HCT116 (cell line): ENCODE measurements around the gene ACSF2. TPM values are rescaled to one million over a fixed set of nuclear protein-coding genes. Genes with fewer than 3 reads are reported as not detected.

Experiments used
- ATAC-seq: fragments of 200-7000 bp; cut with Tn5 transposase; 2 replicates; pipeline ENCODE4 v1.9.1; 2020; ENCODE audit warnings: mild to moderate bottlenecking, moderate library complexity
- BruUV-seq: library from RNA; stranded (reverse); fragments of 400-500 nt; replicated peaks from 2 replicates; lab custom pipeline; 2021; lab: Mats Ljungman, UMichigan
- CTCF ChIA-PET: fragments of 300-600 bp; sonication (Branson Sonifier 250); formaldehyde crosslinking; loops from one replicate; lab custom pipeline; 2021; ENCODE audit warnings: antibody characterized with exemption; lab: Charles Lee
- POLR2A ChIA-PET: fragments of 300-600, 350-600 bp; sonication (Branson Sonifier 250); formaldehyde crosslinking; loops from one replicate; lab custom pipeline; 2021; ENCODE audit warnings: antibody characterized with exemption; lab: Charles Lee
- RAD21 ChIA-PET, 2 experiments: fragments of 300-600 bp; sonication (Branson Sonifier 250); formaldehyde crosslinking; loops; one replicate each; lab custom pipeline; 2023; ENCODE audit warnings: low total read pairs in 2 of 2; ENCODE audit not compliant: uncharacterized antibody in 2 of 2, unreplicated experiment in 2 of 2, low non-redundant PET in 1 of 2; lab: Charles Lee
- DNase-seq: peaks from one replicate; pipeline ENCODE4 v3.0.0-alpha.2; 2010; ENCODE audit warnings: low read depth, low spot score
- H2AFZ ChIP-seq: fragments of 200-600 bp; shearing (Covaris generic), sonication (generic); 2 replicates; pipeline ENCODE4 v1.6.1; 2017; ENCODE audit warnings: low read depth, mixed run types, mixed read lengths, antibody characterized with exemption, low read length; ENCODE audit not compliant: poor library complexity, severe bottlenecking
- H3K27ac ChIP-seq: 2 replicates; pipeline ENCODE4 v1.5.1; 2012; ENCODE audit warnings: low read depth, low read length
- H3K27me3 ChIP-seq: fragments of 200-600 bp; sonication (generic); 2 replicates; pipeline ENCODE4 v1.6.1; 2016; ENCODE audit warnings: mixed run types, low read length, mixed read lengths; ENCODE audit not compliant: insufficient read depth
- H3K36me3 ChIP-seq, 2 experiments: fragments of 200-500 bp in 1 of 2; fragments of 200-600 bp in 1 of 2; sonication (Bioruptor generic) in 1 of 2; sonication (generic) in 1 of 2; 2 replicates each; pipeline versions ENCODE4 v1.5.1 to v1.6.1; 2014 to 2016; ENCODE audit warnings: low read length in 2 of 2, inconsistent platforms in 1 of 2, mixed read lengths in 1 of 2, mixed run types in 1 of 2; ENCODE audit not compliant: insufficient read depth in 2 of 2, control insufficient read depth in 1 of 2
- H3K4me1 ChIP-seq, 2 experiments: fragments of 200-600 bp in 1 of 2; sonication (generic) in 1 of 2; 2 replicates each; pipeline versions ENCODE4 v1.5.1 to v1.6.1; 2012 to 2017; ENCODE audit warnings: low read length in 2 of 2, inconsistent platforms in 1 of 2, mild to moderate bottlenecking in 1 of 2, mixed read lengths in 1 of 2, mixed run types in 1 of 2, moderate library complexity in 1 of 2; ENCODE audit not compliant: insufficient read depth in 2 of 2, control insufficient read depth in 1 of 2
- H3K4me2 ChIP-seq: fragments of 200-600 bp; sonication (generic); 2 replicates; pipeline ENCODE4 v1.6.1; 2017; ENCODE audit warnings: mixed run types, low read length, mixed read lengths
- H3K4me3 ChIP-seq, 2 experiments: fragments of 200-600 bp in 1 of 2; sonication (generic) in 1 of 2; replicated peaks in 1 of 2; 2 replicates each; pipeline ENCODE4 v1.5.1; 2011 to 2016; ENCODE audit warnings: low read length in 2 of 2, control low read depth in 1 of 2, low read depth in 1 of 2, mild to moderate bottlenecking in 1 of 2, mixed read lengths in 1 of 2, mixed run types in 1 of 2
- H3K79me2 ChIP-seq: fragments of 200-600 bp; sonication (generic); 2 replicates; pipeline ENCODE4 v1.6.1; 2017; ENCODE audit warnings: mild to moderate bottlenecking, mixed run types, low read length, moderate library complexity, mixed read lengths; ENCODE audit not compliant: insufficient read depth
- H3K9ac ChIP-seq: fragments of 200-600 bp; sonication (generic); 2 replicates; pipeline ENCODE4 v1.6.1; 2016; ENCODE audit warnings: low read length, mixed read lengths
- H3K9me2 ChIP-seq: fragments of 200-600 bp; sonication (generic), shearing (Covaris generic); 2 replicates; pipeline ENCODE4 v1.6.1; 2017; ENCODE audit warnings: mixed run types, mild to moderate bottlenecking, moderate library complexity; ENCODE audit not compliant: insufficient read depth
- H3K9me3 ChIP-seq, 2 experiments: fragments of 200-500 bp in 1 of 2; fragments of 200-600 bp in 1 of 2; sonication (Bioruptor generic) in 1 of 2; sonication (generic) in 1 of 2; 2 replicates each; pipeline ENCODE4 v1.6.1; 2014 to 2017; ENCODE audit warnings: low read length in 2 of 2, mixed read lengths in 2 of 2, inconsistent platforms in 1 of 2, low read depth in 1 of 2, mild to moderate bottlenecking in 1 of 2, mixed run types in 1 of 2, moderate library complexity in 1 of 2; ENCODE audit not compliant: control insufficient read depth in 1 of 2, insufficient read depth in 1 of 2
- H4K20me1 ChIP-seq: fragments of 200-600 bp; sonication (generic), shearing (Covaris generic); 2 replicates; pipeline ENCODE4 v1.6.1; 2017; ENCODE audit warnings: mixed run types, mild to moderate bottlenecking, moderate library complexity; ENCODE audit not compliant: insufficient read depth
- CEBPB ChIP-seq: IDR thresholded peaks from 2 replicates; pipeline ENCODE4 v1.6.1; 2012; ENCODE audit warnings: low read depth
- EGR1 ChIP-seq: IDR thresholded peaks from 2 replicates; pipeline ENCODE4 v1.6.1; 2012; ENCODE audit warnings: low read depth
- ELF1 ChIP-seq: IDR thresholded peaks from 2 replicates; pipeline ENCODE4 v1.6.1; 2012; ENCODE audit warnings: low read depth, borderline replicate concordance
- EZH2 ChIP-seq: fragments of 200-600 bp; sonication (generic); IDR thresholded peaks from 2 replicates; pipeline ENCODE4 v1.6.1; 2017; ENCODE audit warnings: antibody characterized with exemption, mixed run types
- POLR2A ChIP-seq: IDR thresholded peaks from 2 replicates; pipeline ENCODE4 v1.7.0; 2011; ENCODE audit warnings: borderline replicate concordance; ENCODE audit not compliant: insufficient read depth, insufficient read length; ENCODE audit errors: extremely low read depth
- SP1 ChIP-seq: IDR thresholded peaks from 2 replicates; pipeline ENCODE4 v1.6.1; 2012; ENCODE audit warnings: low read depth
- TCF7L2 ChIP-seq: IDR thresholded peaks from 2 replicates; pipeline ENCODE4 v1.7.0; 2011; ENCODE audit warnings: borderline replicate concordance, inconsistent platforms; ENCODE audit not compliant: insufficient read depth, insufficient read length; ENCODE audit errors: extremely low read depth
- YY1 ChIP-seq: IDR thresholded peaks from 2 replicates; pipeline ENCODE4 v1.6.1; 2011; ENCODE audit warnings: low read length, low read depth, moderate library complexity, mild to moderate bottlenecking; ENCODE audit not compliant: insufficient replicate concordance; ENCODE audit errors: extremely low read depth
- ZFX ChIP-seq: fragments of 450-650 bp; IDR thresholded peaks from 2 replicates; pipeline ENCODE4 v1.6.1; 2017
- ZNF274 ChIP-seq: fragments of 200-500 bp; sonication (Bioruptor generic); IDR thresholded peaks from 2 replicates; pipeline ENCODE4 v1.6.1; 2014; ENCODE audit warnings: mild to moderate bottlenecking, low read depth, low read length, inconsistent platforms
- intact Hi-C: fragments of 100-400 bp; cut with micrococcal nuclease; formaldehyde crosslinking; loops from 2 replicates; pipeline ENCODE4 v1.10.0; 2022
- total RNA-seq: library from RNA; stranded (reverse); gene quantifications from one replicate; pipeline ENCODE4 v1.2.1, GENCODE V29; 2021; ENCODE audit not compliant: unreplicated experiment
- TF ChIP-seq, protein P1 (sequence below), 3 experiments: fragments of 200-600 bp in 1 of 3; sonication (generic) in 1 of 3; IDR thresholded peaks in 2 of 3; conservative IDR thresholded peaks in 1 of 3; 2 replicates each; pipeline ENCODE4 v1.5.1; 2012 to 2017; ENCODE audit warnings: low read depth in 2 of 3, low read length in 2 of 3, antibody characterized with exemption in 1 of 3, borderline replicate concordance in 1 of 3, control low read depth in 1 of 3, mild to moderate bottlenecking in 1 of 3, mixed read lengths in 1 of 3, mixed run types in 1 of 3, moderate library complexity in 1 of 3; ENCODE audit not compliant: insufficient read depth in 1 of 3
- TF ChIP-seq, protein P2 (sequence below): IDR thresholded peaks from 2 replicates; pipeline ENCODE4 v1.6.1; 2012
- TF ChIP-seq, protein P3 (sequence below): IDR thresholded peaks from 2 replicates; pipeline ENCODE4 v1.6.1; 2012
- TF ChIP-seq, protein P4 (sequence below): IDR thresholded peaks from 2 replicates; pipeline ENCODE4 v1.6.1; 2012; ENCODE audit warnings: low read depth

The ACSF2 gene
- total RNA-seq, 1 experiment from 2014 or later = 52.4 TPM

DNA sequence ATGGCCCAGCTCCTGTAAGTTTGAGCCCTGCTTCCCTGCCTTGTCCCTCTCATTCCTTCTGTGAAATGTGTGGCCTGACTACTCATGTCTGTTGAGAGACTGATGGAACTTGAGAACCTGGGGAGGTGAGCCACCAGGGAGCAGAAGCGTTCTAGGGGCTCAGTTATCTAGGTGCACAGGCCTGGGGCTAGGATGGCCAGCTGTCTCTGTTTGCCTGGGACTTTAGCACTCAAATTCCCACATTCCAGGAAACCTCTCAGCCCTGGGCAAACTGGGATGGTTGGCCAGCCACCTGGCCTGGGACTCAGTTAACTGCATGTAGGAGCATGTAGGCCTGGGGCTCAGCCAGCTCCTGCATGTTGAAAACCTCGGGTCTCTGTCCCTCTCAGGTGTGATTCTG, 97.2 kb downstream of the ACSF2 start:
- POLR2A ChIA-PET = no interaction called here
- intact Hi-C loops = no loop called here

More for the DNA sequence above, 97.2 kb downstream of the ACSF2 start:
- Histone ChIP-seq H3K4me3 (no peak overlapping the region), H3K4me1 (no peaks in the 10 kb centered on the region; a peak in 1 of 4 replicates), H3K27me3 (no peaks in the 10 kb centered on the region), H3K27ac (no peak overlapping the region), H4K20me1 (no peaks in the 10 kb centered on the region), H3K4me2 (no peak overlapping the region), H2AFZ (no peak overlapping the region), H3K9ac (no peak overlapping the region), H3K36me3 (no peaks in the 10 kb centered on the region), H3K9me2 (no peaks in the 10 kb centered on the region), H3K79me2 (no peaks in the 10 kb centered on the region)
- DNase-seq (no peak), ATAC-seq (no peak; the same call in 1 of the 2 replicates)
- no TSS peak for BruUV-seq
- CTCF ChIA-PET = no interaction called here
- no peak for TF ChIP-seq ELF1
- no peak for TF ChIP-seq POLR2A
- TF ChIP-seq ZNF274 = no peak
- no peak for TF ChIP-seq TCF7L2
- TF ChIP-seq CEBPB = no peak
- TF ChIP-seq, protein P1, sequence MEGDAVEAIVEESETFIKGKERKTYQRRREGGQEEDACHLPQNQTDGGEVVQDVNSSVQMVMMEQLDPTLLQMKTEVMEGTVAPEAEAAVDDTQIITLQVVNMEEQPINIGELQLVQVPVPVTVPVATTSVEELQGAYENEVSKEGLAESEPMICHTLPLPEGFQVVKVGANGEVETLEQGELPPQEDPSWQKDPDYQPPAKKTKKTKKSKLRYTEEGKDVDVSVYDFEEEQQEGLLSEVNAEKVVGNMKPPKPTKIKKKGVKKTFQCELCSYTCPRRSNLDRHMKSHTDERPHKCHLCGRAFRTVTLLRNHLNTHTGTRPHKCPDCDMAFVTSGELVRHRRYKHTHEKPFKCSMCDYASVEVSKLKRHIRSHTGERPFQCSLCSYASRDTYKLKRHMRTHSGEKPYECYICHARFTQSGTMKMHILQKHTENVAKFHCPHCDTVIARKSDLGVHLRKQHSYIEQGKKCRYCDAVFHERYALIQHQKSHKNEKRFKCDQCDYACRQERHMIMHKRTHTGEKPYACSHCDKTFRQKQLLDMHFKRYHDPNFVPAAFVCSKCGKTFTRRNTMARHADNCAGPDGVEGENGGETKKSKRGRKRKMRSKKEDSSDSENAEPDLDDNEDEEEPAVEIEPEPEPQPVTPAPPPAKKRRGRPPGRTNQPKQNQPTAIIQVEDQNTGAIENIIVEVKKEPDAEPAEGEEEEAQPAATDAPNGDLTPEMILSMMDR (IDR thresholded peaks at IDR 0.05 in 2 of 3, conservative IDR thresholded peaks at IDR 0.05 in 1 of 3; ENCODE audit: borderline replicate concordance in 1 of 3, insufficient read depth in 1 of 3, low read depth in 2 of 3, low read length in 2 of 3) = no peak
- TF ChIP-seq, protein P2, sequence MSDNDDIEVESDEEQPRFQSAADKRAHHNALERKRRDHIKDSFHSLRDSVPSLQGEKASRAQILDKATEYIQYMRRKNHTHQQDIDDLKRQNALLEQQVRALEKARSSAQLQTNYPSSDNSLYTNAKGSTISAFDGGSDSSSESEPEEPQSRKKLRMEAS = no peak
- no peak for TF ChIP-seq ZFX
- TF ChIP-seq, protein P3, sequence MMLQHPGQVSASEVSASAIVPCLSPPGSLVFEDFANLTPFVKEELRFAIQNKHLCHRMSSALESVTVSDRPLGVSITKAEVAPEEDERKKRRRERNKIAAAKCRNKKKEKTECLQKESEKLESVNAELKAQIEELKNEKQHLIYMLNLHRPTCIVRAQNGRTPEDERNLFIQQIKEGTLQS = no peak
- no peak for TF ChIP-seq EGR1
- TF ChIP-seq YY1 = no peak
- no peak for TF ChIP-seq SP1
- TF ChIP-seq EZH2 = no peak
- TF ChIP-seq, protein P4, sequence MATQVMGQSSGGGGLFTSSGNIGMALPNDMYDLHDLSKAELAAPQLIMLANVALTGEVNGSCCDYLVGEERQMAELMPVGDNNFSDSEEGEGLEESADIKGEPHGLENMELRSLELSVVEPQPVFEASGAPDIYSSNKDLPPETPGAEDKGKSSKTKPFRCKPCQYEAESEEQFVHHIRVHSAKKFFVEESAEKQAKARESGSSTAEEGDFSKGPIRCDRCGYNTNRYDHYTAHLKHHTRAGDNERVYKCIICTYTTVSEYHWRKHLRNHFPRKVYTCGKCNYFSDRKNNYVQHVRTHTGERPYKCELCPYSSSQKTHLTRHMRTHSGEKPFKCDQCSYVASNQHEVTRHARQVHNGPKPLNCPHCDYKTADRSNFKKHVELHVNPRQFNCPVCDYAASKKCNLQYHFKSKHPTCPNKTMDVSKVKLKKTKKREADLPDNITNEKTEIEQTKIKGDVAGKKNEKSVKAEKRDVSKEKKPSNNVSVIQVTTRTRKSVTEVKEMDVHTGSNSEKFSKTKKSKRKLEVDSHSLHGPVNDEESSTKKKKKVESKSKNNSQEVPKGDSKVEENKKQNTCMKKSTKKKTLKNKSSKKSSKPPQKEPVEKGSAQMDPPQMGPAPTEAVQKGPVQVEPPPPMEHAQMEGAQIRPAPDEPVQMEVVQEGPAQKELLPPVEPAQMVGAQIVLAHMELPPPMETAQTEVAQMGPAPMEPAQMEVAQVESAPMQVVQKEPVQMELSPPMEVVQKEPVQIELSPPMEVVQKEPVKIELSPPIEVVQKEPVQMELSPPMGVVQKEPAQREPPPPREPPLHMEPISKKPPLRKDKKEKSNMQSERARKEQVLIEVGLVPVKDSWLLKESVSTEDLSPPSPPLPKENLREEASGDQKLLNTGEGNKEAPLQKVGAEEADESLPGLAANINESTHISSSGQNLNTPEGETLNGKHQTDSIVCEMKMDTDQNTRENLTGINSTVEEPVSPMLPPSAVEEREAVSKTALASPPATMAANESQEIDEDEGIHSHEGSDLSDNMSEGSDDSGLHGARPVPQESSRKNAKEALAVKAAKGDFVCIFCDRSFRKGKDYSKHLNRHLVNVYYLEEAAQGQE = no peak
- TF ChIP-seq, all 23 proteins: peak for 0
- H3K9me3 ChIP-seq = no peaks in the 10 kb centered on the region
- RAD21 ChIA-PET = no interaction called here
